ENCODE data around the gene KIF26B.

DNA sequence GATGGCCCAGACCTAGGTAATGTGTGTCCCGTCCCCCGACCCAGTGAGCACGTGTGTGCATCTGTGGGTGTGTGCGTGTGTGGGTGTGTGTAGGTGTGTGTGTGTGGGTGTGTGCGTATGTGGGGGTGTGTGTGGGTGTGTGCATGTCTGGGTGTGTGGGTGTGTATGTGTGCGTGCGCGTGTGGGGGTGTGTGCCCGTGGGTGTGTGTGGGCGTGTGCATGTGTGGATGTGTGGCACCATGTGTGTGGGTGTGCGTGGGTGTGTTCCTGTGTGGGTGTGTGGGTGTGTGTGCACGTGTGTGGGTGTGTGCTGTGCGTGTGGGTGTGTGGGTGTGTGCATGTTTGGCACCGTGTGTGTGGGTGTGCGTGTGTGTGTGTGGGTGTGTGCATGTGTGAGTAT, 309.5 kb downstream of the KIF26B start:
- TF ChIP-seq, protein P1, sequence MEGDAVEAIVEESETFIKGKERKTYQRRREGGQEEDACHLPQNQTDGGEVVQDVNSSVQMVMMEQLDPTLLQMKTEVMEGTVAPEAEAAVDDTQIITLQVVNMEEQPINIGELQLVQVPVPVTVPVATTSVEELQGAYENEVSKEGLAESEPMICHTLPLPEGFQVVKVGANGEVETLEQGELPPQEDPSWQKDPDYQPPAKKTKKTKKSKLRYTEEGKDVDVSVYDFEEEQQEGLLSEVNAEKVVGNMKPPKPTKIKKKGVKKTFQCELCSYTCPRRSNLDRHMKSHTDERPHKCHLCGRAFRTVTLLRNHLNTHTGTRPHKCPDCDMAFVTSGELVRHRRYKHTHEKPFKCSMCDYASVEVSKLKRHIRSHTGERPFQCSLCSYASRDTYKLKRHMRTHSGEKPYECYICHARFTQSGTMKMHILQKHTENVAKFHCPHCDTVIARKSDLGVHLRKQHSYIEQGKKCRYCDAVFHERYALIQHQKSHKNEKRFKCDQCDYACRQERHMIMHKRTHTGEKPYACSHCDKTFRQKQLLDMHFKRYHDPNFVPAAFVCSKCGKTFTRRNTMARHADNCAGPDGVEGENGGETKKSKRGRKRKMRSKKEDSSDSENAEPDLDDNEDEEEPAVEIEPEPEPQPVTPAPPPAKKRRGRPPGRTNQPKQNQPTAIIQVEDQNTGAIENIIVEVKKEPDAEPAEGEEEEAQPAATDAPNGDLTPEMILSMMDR (IDR thresholded peaks at IDR 0.05): no peak
- TF ChIP-seq POLR2AphosphoS5 (IDR thresholded peaks at IDR 0.05) (no peak), POLR2A (IDR thresholded peaks at IDR 0.05) (no peak), EP300 (IDR thresholded peaks at IDR 0.05) (no peak)

Data from suprapubic skin (tissue), 4 donors.